ENCODE measurements around the gene USH2A. TPM values are rescaled to one million over a fixed set of nuclear protein-coding genes. Genes with fewer than 3 reads are reported as not detected.

The USH2A gene
- total RNA-seq, 1 experiment from 2014 or later = not detected

DNA sequence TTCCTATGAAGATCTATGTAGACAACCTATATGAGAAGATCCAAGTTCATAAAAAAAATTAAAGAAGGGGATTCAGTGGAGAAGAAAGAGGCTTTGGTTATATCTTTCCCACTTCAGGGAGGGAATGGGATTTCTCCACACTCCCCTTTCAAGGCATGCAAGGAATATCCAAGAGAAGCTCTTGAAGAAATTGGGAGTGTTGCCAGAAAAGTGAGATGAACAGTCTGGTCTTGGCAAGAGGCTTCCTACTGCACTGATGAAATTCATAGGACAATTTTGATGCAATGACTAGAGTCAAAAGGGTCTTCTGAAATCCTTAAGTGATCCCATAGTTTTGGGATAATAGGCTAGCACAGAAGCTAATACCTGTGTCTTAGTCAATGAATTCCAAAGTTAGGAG, 703.1 kb downstream of the USH2A start:
- CTCF ChIA-PET = no interaction called here
- no peak overlapping the region for H3K4me3 ChIP-seq (replicated peaks in 1 of 2; ENCODE audit: low read depth in 1 of 2, low read length in 2 of 2)
- POLR2A ChIA-PET = no interaction called here
- H3K27ac ChIP-seq (ENCODE audit: low read depth, low read length) = no peak overlapping the region
- no peaks in the 10 kb centered on the region for H3K79me2 ChIP-seq (ENCODE audit: insufficient read depth, low read length)
- 0 out of 2 replicates have a peak, but pooled peaks cover 5% of the 10 kb centered on the region for H3K27me3 ChIP-seq (ENCODE audit: insufficient read depth, low read length)
- no peaks in the 10 kb centered on the region for H3K4me1 ChIP-seq (ENCODE audit: control insufficient read depth in 1 of 2, insufficient read depth in 2 of 2, low read length in 2 of 2)
- no peak overlapping the region for H3K9ac ChIP-seq (ENCODE audit: low read length)
- intact Hi-C loops (cut with micrococcal nuclease) = no loop called here
- H3K4me2 ChIP-seq (ENCODE audit: low read length) = no peak overlapping the region
- H4K20me1 ChIP-seq (ENCODE audit: insufficient read depth) = no peaks in the 10 kb centered on the region
- TF ChIP-seq TCF7L2 (IDR thresholded peaks at IDR 0.05; ENCODE audit: borderline replicate concordance, extremely low read depth, insufficient read depth, insufficient read length) (no peak), EZH2 (IDR thresholded peaks at IDR 0.05) (no peak), YY1 (IDR thresholded peaks at IDR 0.05; ENCODE audit: extremely low read depth, insufficient replicate concordance, low read depth, low read length) (no peak), CBX3 (IDR thresholded peaks at IDR 0.05; ENCODE audit: low read depth) (no peak), RAD21 (IDR thresholded peaks at IDR 0.05; ENCODE audit: low read depth) (no peak), CEBPB (IDR thresholded peaks at IDR 0.05; ENCODE audit: low read depth) (no peak), POLR2AphosphoS5 (IDR thresholded peaks at IDR 0.05; ENCODE audit: low read depth, low read length) (no peak), ELF1 (IDR thresholded peaks at IDR 0.05; ENCODE audit: borderline replicate concordance, low read depth) (no peak), EGR1 (IDR thresholded peaks at IDR 0.05; ENCODE audit: low read depth) (no peak), SIN3A (IDR thresholded peaks at IDR 0.05; ENCODE audit: low read depth) (no peak), JUND (IDR thresholded peaks at IDR 0.05) (no peak), ZFX (IDR thresholded peaks at IDR 0.05) (no peak), FOSL1 (IDR thresholded peaks at IDR 0.05; ENCODE audit: low read depth) (no peak), SRF (IDR thresholded peaks at IDR 0.05; ENCODE audit: low read depth) (no peak), EZH2phosphoT487 (IDR thresholded peaks at IDR 0.05; ENCODE audit: borderline replicate concordance) (no peak), SP1 (IDR thresholded peaks at IDR 0.05; ENCODE audit: low read depth) (no peak)
- TF ChIP-seq, protein P1, sequence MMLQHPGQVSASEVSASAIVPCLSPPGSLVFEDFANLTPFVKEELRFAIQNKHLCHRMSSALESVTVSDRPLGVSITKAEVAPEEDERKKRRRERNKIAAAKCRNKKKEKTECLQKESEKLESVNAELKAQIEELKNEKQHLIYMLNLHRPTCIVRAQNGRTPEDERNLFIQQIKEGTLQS (IDR thresholded peaks at IDR 0.05) = no peak
- TF ChIP-seq, protein P2, sequence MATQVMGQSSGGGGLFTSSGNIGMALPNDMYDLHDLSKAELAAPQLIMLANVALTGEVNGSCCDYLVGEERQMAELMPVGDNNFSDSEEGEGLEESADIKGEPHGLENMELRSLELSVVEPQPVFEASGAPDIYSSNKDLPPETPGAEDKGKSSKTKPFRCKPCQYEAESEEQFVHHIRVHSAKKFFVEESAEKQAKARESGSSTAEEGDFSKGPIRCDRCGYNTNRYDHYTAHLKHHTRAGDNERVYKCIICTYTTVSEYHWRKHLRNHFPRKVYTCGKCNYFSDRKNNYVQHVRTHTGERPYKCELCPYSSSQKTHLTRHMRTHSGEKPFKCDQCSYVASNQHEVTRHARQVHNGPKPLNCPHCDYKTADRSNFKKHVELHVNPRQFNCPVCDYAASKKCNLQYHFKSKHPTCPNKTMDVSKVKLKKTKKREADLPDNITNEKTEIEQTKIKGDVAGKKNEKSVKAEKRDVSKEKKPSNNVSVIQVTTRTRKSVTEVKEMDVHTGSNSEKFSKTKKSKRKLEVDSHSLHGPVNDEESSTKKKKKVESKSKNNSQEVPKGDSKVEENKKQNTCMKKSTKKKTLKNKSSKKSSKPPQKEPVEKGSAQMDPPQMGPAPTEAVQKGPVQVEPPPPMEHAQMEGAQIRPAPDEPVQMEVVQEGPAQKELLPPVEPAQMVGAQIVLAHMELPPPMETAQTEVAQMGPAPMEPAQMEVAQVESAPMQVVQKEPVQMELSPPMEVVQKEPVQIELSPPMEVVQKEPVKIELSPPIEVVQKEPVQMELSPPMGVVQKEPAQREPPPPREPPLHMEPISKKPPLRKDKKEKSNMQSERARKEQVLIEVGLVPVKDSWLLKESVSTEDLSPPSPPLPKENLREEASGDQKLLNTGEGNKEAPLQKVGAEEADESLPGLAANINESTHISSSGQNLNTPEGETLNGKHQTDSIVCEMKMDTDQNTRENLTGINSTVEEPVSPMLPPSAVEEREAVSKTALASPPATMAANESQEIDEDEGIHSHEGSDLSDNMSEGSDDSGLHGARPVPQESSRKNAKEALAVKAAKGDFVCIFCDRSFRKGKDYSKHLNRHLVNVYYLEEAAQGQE (IDR thresholded peaks at IDR 0.05; ENCODE audit: low read depth) = no peak
- TF ChIP-seq, protein P3, sequence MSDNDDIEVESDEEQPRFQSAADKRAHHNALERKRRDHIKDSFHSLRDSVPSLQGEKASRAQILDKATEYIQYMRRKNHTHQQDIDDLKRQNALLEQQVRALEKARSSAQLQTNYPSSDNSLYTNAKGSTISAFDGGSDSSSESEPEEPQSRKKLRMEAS (IDR thresholded peaks at IDR 0.05) = no peak
- TF ChIP-seq, protein P4, sequence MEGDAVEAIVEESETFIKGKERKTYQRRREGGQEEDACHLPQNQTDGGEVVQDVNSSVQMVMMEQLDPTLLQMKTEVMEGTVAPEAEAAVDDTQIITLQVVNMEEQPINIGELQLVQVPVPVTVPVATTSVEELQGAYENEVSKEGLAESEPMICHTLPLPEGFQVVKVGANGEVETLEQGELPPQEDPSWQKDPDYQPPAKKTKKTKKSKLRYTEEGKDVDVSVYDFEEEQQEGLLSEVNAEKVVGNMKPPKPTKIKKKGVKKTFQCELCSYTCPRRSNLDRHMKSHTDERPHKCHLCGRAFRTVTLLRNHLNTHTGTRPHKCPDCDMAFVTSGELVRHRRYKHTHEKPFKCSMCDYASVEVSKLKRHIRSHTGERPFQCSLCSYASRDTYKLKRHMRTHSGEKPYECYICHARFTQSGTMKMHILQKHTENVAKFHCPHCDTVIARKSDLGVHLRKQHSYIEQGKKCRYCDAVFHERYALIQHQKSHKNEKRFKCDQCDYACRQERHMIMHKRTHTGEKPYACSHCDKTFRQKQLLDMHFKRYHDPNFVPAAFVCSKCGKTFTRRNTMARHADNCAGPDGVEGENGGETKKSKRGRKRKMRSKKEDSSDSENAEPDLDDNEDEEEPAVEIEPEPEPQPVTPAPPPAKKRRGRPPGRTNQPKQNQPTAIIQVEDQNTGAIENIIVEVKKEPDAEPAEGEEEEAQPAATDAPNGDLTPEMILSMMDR (IDR thresholded peaks at IDR 0.05 in 2 of 3, conservative IDR thresholded peaks at IDR 0.05 in 1 of 3; ENCODE audit: borderline replicate concordance in 1 of 3, insufficient read depth in 1 of 3, low read depth in 2 of 3, low read length in 2 of 3) = no peak
- H2AFZ ChIP-seq (ENCODE audit: low read depth, low read length, poor library complexity, severe bottlenecking) = no peak overlapping the region
- DNase-seq (ENCODE audit: low read depth, low spot score) (no peak), ATAC-seq (no peak)
- no peaks in the 10 kb centered on the region for H3K9me3 ChIP-seq (ENCODE audit: control insufficient read depth in 1 of 2, insufficient read depth in 1 of 2, low read depth in 1 of 2, low read length in 2 of 2)
- RAD21 ChIA-PET (ENCODE audit: low non-redundant PET in 1 of 2, low total read pairs in 2 of 2, uncharacterized antibody in 2 of 2, unreplicated experiment in 2 of 2) = no interaction called here
- 0 out of 2 replicates have a peak, but pooled peaks cover 2% of the 10 kb centered on the region for H3K9me2 ChIP-seq (ENCODE audit: insufficient read depth)
- BruUV-seq (replicated peaks) = no TSS peak
- no peaks in the 10 kb centered on the region for H3K36me3 ChIP-seq (ENCODE audit: control insufficient read depth in 1 of 2, insufficient read depth in 2 of 2, low read length in 2 of 2)

Data from HCT116 (cell line).